Skeletal muscle cell (primary cell): Measurements from ENCODE around the gene CLN3.
"Not testable (repeated sequence)": the region's sequence is repeated elsewhere in the genome, so short reads cannot be mapped to it uniquely, and the experiment has no call there.

Experiments
- DNase-seq: peaks from one replicate; pipeline ENCODE4 v3.0.0-alpha.2; 2010; ENCODE audit warnings: low read depth
- H3K4me3 ChIP-seq: 2 replicates; pipeline ENCODE4 v1.5.1; 2011; ENCODE audit warnings: low read depth, mild to moderate bottlenecking, control low read depth, low read length, moderate library complexity

CLN3 gene

DNA sequence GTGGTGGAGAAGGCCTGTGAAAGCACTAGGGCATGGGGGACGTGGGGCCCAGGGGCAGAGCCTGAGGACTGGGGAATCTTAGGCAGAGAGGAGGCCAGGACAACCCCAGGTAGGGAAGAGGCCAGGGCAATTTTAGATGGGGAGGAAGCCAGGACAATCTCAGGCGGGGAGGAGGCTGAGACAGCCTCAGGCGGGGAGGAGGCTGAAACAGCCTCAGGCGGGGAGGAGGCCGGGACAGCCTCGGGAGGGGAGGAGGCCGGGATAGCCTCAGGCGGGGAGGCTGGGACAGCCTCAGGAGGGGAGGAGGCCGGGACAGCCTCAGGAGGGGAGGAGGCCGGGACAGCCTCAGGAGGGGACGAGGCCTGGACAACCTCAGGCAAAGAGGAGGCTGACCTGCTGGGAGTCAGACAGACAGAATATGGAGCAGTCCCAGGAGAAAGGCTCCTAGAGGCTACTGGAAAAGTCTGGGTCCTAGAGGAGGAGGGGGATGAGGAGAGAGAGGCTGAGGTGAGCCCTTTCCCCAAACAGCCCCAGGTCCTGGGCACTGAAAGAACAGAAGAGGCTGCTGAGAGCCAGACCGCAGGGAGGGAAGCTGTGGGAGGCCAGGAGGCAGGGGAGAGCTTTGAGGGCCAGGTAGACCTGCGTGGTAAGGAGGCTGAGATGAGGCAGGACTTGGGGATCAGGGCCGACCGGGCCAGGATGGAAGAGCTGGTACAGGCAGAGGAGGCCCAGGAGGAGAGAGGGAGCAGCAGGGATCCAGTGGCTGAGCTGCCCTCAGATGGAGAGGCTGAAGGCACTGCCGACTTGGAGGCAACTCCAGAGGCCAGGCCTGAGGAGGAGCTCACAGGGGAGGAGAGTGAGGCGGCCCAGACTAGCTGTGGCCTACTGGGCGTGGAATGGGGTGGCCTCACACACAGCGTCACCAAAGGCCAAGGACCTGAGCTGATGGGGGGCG lies 4.2 kb upstream of the CLN3 start:
- DNase-seq = no peak
- H3K4me3 ChIP-seq = no peak overlapping the region

DNA sequence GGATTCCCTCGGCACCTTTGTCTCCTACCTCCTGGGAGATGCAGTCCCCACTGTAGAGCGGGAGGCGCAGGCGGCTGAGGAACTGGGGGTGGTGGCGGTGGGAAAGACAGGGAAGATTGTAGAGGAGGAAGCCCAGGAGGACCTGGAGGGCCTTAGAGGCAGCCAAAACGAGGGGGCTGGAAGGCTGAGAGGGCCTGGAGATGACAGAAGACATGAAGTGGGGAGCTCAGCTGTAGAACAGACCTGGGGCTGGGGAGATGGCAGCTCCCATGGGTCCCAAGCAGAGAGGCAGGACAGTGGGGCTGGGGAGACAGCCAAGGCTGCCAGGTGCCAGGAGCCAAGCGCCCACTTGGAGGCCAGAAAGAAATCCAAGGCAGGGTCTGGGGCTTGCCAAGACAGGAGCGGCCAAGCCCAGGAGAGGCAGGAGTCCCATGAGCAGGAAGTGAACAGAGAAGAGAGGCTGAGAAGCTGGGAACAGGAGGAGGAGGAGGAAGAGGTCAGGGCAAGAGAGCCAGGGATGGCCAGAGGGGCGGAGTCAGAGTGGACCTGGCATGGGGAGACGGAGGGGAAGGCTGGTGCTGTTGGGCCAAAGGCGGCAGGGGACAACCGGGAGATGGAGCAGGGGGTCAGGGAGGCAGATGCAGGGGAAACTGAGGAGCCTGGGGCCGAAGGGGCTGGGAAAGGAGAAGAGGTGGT lies 3.4 kb upstream of the CLN3 start:
- no peak overlapping the region for H3K4me3 ChIP-seq
- DNase-seq = no peak

DNA sequence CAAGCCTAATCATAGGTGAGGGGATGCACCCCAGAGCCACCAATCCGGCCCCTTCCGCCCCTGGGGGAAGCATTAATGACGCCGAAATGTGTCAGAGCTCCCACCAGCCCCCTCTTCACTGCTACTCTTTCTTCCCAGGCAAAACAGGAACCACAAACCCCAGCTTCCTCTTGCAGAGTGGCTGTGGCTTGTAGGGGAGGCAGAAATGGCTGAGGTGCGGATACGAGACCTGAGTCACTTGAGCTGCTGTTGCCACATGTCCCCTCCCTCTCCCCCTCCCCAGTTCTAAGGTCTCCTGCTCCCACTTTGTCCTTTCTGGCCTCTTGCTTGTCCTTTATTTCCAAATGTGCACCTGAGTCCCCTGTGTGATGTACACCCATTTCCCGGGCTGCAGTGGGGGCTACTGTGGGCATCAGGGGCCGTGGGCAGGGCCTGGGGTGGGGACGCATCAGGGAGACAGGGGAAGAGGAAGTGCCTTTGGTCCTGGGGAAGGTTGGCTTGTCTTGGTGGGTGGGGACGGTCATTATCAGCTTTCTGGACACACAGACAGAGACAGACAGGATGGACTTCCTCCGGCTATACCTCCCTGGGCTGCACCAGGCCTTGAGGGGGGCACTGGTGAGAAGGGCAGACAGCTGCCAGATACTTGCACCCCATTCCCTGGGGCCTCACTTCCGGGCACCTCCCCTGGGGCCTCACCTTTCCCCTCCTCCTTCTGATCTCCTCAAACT lies 2.4 kb upstream of the CLN3 start, which contains the start of gene APOBR:
APOBR (plus strand) TSS at position 523 of the 731 bp plus-strand sequence; CDS start at position 562, 39 bp downstream.
- DNase-seq = no peak
- H3K4me3 ChIP-seq = no peak within 1 kb of the TSS

DNA sequence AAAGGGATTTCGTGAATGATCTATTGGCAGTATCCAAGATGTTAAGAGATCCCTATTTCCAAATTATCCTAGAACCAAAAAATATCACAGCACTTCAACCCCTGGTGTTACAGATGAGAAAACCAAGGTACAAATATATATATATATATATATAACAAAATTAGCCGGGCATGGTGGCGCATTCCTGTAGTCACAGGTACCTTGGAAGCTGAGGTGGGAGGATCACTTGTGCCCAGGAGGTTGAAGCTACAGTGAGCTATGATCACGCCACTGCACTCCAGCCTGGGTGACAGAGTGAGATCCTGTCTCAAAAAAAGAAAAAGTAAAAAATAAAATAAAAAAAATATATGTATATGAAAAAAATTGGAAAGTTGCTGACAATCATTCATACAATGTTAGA lies 637 bp upstream of the CLN3 start:
- peak overlapping the region; percentile 100 for H3K4me3 ChIP-seq

DNA sequence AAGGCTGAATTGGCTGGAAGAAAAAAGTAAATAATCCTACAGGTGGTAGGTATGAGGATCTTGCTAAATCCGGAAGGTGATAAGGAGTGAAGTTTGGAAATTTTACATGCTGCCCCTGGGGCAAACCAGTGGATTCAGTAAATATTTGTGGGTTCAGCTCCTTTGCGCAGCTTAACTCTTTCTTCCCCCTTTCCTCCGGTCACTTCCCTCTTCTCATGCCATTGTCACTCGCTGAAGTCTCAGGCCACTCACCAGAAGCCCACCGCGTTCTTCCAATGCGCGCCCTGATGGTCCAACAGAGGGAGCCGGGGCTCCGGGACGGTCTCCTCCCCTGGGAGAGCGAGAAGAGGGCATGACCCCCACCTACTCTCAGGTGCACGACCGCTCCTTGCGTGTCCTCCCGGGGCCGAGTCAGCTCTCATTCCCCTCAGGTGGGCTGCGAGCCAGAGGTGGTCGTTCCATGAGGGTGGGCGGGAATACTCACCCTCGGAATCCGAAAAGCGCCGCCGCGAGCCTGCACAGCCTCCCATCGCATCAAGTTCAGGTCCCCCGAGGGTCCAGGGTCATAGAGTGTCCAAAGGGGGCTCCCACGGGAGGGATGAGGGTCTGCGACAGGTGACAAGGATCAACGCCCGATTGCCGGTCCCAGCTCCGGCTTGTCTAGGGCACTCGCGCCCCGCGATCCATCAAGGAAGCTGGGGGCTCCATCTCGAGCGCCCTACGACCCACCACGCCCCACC lies 474 bp downstream of the CLN3 start:
- H3K4me3 ChIP-seq = peak overlapping the region; percentile 100
- DNase-seq = no peak

More for the DNA sequence above, 637 bp upstream of the CLN3 start:
- DNase-seq = no peak

DNA sequence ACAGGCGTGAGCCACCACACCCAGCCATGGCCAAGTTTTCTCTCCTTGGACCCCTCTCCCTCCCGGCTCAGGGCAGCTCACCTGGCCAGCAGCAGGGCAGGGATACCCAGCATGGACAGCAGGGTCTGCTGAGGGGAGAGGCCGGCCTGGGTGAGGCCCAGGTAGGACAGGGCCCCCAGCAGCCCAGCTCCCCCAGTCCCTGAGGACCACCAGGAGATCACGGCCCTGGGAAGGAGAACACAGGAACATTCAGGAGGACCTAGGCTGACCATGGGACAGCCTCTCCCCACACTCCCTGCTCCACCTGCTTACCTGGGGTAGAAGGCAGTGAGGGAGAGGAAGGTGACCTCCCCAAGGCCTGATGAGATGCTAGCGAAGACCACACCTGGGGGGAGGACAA lies 5.6 kb downstream of the CLN3 start:
- no peak for DNase-seq
- no peak overlapping the region for H3K4me3 ChIP-seq

DNA sequence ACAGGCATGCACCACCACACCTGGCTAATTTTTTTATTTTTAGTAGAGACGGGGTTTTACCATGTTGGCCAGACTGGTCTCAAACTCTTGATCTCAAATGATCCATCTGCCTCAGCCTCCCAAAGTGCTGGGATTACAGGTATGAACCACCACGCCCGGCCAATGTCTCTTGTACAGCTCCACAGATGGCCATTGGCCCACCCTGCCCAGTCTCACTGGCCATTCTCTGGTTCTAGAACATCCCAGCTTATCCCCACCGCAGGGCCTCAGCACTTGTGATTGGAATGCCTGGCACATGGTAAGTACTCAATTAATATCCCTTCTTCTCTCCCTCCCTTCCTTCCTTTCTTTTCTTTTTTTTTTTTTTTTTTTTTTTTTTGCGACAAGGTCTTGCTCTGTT lies 8.5 kb downstream of the CLN3 start:
- H3K4me3 ChIP-seq, DNase-seq: not testable (repeated sequence)

DNA sequence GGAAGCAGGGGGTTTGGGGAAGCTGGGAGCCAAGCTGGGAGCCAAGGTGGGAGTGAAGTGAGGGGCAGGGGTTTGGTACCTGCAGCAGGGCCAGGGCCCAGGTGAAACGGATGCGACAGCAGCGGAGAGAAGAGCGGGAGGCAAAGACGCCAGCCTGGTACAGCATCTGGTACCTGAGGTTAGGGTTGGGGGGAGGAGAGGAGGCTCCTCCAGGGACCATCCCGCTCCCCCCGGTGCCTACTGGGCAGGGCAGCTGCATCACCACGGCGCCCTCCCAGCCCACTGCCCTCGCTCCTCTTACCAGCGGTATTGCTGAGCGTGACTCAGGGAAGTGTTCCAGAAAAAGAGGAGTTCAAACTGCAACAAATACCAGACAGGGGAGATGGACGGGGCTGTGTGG lies 9.8 kb downstream of the CLN3 start:
- DNase-seq = no peak
- no peak overlapping the region for H3K4me3 ChIP-seq

DNA sequence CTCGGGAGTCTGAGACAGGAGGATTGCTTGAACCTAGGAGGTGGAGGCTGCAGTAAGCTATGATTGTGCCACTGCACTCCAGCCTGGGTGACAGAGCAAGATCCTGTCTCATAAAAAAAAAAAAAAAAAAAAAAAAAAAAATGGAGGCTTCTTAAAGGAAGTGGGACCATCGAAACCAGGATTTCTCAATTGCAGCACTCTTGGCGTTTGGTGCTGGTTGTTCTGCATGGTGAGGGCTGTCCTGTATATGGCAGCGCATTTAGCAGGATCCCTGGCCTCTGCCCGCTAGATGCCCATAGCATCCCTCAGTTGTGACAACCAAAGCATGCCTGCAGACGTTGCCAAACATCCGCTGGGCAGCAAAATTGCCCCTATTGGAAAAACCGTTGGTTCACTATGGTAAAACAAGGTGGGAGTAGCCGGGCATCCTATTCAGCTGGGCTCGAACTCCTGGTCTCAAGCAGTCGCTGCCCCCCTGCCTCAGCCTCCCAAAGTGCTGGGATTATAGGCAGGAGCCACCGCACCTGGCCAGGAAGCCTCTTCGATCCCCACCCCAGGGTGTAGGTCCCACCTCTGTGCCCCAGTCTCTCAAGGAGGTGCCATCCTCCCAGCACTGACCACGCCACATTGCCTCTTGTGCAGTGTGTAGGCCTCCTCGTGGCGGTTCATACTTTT lies 13.2 kb downstream of the CLN3 start:
- DNase-seq = no peak

DNA sequence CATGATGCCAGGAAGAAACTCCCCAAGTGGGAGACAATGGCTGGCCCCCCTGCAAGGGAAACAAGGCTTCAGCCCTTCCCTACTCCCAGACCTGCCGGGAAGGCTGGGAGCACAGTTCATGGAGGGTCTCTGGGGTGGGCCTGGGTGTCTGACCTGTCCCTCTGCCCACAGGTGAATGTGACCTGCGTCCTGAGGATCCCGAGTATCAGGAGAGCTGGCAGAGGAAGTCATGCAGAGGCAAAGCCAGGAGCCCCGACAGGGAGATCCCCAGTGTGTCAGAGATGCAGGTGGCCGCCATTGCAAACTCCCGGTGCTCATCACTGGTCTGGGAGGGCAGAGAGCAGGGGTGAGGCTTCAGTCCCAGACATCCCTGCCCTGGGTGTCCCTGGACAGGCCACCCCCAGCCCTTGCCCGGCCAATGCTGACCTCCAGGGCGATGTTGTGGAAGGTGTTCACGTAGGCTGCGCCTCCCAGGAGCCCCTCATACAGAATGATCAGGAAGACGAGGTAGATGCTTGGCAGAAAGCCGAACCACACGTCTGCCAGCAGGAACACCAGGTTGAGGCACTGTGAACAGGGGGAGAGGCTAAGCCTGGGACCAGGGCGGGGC lies 14.5 kb downstream of the CLN3 start:
- no peak for DNase-seq
- H3K4me3 ChIP-seq = no peak overlapping the region

More for the DNA sequence above, 13.2 kb downstream of the CLN3 start:
- H3K4me3 ChIP-seq = no peak overlapping the region

DNA sequence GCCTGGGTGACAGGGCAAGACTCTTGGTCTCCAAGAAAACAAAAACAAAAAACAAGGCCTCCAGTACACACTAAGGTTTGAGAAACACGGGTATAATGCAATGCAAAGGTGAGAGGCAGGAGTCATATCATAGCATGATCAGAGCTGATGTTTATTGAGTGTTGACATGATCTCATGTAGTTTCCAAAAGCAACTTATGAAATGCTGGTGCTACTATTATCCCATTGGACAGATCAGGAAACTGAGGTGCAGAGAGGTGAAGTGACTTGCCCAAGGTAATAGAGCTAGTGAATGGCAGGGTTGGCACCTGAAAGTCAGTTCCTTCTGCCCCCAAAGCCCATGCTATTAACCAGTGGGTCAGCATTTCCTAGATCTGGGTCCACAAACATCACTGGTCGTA lies 16.7 kb downstream of the CLN3 start:
- no peak for DNase-seq
- no peak overlapping the region for H3K4me3 ChIP-seq

DNA sequence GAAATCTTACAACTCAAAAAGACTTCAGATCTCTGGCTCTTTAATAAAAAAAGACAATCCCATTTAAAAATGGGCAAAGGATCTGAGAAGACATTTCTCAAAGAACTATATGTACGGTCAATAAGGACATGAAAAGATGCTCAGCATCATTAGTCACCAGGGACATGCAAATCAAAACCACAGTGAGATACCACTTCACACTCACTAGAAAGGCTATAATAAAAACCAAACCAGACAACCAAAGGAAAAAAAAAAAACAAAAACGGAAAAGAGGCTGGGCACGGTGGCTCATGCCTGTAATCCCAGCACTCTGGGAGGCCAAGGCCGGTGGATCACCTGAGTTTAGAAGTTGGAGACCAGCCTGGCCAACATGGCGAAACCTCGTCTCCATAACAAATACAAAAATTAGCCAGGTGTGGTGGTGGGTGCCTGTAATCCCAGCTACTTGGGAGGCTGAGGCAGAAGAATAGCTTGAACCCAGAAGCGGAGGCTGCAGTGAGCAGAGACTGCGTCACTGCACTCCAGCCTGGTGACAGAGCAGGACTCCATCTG lies 18.1 kb downstream of the CLN3 start:
- no peak overlapping the region for H3K4me3 ChIP-seq
- DNase-seq = no peak

DNA sequence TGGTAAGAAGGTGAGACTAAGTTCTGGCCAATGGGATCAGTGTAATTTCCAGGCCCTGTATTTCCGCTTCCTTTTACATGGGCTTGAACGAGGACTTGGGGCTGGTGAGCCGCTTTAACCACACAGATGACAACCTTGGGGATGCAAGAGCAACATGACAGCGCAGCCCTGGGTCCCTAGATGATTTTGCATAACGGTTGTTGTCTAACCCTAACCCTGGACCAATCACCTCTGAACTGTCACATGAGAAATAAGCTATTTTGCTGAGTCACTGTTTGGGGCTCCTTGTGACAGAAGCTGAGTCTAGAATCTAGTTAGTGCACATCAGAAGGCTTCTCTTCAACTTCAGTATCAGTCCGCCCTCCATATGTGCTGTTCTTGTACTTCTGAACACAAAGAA lies 44.8 kb downstream of the CLN3 start:
- H3K4me3 ChIP-seq, DNase-seq: not testable (repeated sequence)

DNA sequence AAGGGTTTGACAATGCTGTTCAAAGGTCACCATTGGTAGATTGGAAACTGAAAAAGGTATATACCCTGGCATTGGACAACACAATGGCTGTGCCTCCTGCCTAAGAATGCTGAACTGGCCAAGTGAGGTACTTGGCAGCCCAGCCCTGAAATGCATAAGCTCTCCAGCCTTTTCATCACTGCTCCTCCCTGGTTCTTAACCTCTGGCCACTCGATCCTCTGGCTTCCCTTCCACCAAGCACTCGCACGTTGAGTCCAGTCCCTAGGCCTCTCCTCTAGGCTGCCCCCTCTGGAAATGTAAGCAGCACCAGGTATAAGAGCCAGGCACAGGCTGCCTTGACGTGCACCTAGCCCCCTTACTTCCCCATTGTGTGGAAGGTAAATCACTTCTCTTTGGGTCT lies 45.5 kb downstream of the CLN3 start:
- not testable (repeated sequence) for DNase-seq, H3K4me3 ChIP-seq

DNA sequence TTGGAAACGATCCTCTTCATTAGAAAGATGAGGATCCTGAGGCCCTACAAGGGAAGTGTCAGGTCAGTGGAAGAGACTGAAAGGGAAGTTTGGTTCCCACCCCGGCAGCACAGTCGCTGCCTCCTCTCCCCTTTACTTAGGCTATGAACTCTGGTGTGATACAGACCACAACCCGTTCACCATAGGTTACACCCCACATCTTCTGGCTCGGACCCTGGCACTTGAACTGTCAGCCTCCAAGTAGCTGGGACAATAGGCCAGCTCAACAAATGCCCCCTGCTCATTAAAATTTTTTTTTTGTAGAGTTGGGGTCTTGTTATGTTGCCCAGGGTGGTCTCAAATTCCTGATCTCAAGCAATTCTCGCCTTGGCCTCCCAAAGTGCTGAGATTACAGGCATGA lies 47.9 kb downstream of the CLN3 start:
- DNase-seq, H3K4me3 ChIP-seq: not testable (repeated sequence)

DNA sequence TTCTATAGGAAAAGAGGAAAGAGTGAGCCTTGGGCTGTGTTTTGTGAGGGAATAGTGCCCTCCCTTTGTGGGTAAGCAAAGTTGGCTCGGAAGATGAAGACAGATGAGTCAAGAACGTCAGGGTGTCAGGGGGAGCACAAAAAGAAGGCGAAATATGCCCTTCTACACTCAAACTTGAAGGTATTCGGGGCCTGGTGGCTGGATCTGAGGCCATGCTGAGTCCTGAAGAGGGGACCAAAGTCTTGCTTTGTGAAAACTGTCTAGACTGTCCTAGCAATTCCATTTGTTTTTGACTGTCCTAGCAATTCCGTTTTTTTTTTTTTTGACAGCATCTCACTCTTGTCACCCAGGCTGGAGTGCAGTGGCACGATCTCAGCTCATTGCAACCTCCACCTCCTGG lies 53.0 kb downstream of the CLN3 start:
- not testable (repeated sequence) for H3K4me3 ChIP-seq, DNase-seq

DNA sequence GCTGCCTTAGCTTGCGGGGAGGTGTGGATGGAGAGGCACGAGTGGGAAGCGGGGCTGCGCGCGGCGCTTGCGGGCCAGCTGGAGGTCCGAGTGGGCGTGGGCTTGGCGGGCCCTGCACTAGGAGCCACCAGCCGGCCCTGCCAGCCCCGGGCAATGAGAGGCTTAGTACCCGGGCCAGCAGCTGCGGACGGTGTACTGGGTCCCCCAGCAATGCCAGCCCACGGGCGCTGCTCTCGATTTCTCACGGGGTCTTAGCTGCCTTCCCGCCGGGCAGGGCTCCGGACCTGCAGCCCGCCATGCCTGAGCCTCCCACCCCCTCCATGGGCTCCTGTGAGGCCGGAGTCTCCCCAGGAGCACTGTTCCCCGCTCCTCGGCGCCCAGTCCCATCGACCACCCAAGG lies 56.5 kb downstream of the CLN3 start:
- not testable (repeated sequence) for DNase-seq, H3K4me3 ChIP-seq
